Upper lobe of right lung (tissue), 1 donor: ENCODE data around the gene CDH5. TPM values are rescaled to one million over a fixed set of nuclear protein-coding genes. Genes with fewer than 3 reads are reported as not detected.

Experiments used
- ATAC-seq: fragments of 200-7000 bp; cut with Tn5 transposase; one replicate; pipeline ENCODE4 v1.9.1; 2020; ENCODE audit warnings: mild to moderate bottlenecking, moderate library complexity
- DNase-seq: peaks from one replicate; pipeline ENCODE4 v3.0.0-alpha.2; 2020
- H3K27ac ChIP-seq: fragments of 200-600 bp; one replicate; pipeline ENCODE4 v1.8.0; 2022
- H3K27me3 ChIP-seq: fragments of 200-600 bp; one replicate; pipeline ENCODE4 v1.8.0; 2022; ENCODE audit warnings: mild to moderate bottlenecking
- H3K36me3 ChIP-seq: fragments of 200-600 bp; one replicate; pipeline ENCODE4 v1.8.0; 2022
- H3K4me1 ChIP-seq: fragments of 200-600 bp; one replicate; pipeline ENCODE4 v1.8.0; 2022
- H3K4me3 ChIP-seq: fragments of 200-600 bp; one replicate; pipeline ENCODE4 v1.8.0; 2022; ENCODE audit warnings: mild to moderate bottlenecking
- H3K9me3 ChIP-seq: fragments of 200-600 bp; one replicate; pipeline ENCODE4 v1.8.0; 2022
- CTCF ChIP-seq: fragments of 200-600 bp; IDR thresholded peaks from one replicate; pipeline ENCODE4 v1.8.0; 2022; ENCODE audit warnings: antibody characterized with exemption
- intact Hi-C: fragments of 100-400 bp; cut with DNase I; formaldehyde crosslinking; loops from one replicate; pipeline ENCODE4 v1.11.0; 2022
- total RNA-seq: library from RNA; stranded (reverse); fragmentation: NEBNext Ultra II Directional; extraction: Animal tissue kit (Norgen Biotek cat#: 25700); gene quantifications from one replicate; pipeline ENCODE4 v1.2.1, GENCODE V29; 2021
- donor health status: DM: no; HTN: yes; CAD: no; lungs with severe emphysema.

The CDH5 gene
- total RNA-seq, 1 donor from 2014 or later, result 144 TPM

- H3K27me3 ChIP-seq, result no peaks in the 10 kb centered on the region
- TF ChIP-seq CTCF, result no peak
- intact Hi-C loops, result no loop called here
- no peak overlapping the region for H3K4me3 ChIP-seq
- H3K36me3 ChIP-seq, result no peaks in the 10 kb centered on the region
- DNase-seq (no peak), ATAC-seq (no peak)
- peaks cover 2% of the 10 kb centered on the region for H3K4me1 ChIP-seq
- no peaks in the 10 kb centered on the region for H3K9me3 ChIP-seq
- H3K27ac ChIP-seq, result no peak overlapping the region
Observed at GRCh38 chr16:66388350-66389139, 22.1 kb downstream of the CDH5 start.

DNA sequence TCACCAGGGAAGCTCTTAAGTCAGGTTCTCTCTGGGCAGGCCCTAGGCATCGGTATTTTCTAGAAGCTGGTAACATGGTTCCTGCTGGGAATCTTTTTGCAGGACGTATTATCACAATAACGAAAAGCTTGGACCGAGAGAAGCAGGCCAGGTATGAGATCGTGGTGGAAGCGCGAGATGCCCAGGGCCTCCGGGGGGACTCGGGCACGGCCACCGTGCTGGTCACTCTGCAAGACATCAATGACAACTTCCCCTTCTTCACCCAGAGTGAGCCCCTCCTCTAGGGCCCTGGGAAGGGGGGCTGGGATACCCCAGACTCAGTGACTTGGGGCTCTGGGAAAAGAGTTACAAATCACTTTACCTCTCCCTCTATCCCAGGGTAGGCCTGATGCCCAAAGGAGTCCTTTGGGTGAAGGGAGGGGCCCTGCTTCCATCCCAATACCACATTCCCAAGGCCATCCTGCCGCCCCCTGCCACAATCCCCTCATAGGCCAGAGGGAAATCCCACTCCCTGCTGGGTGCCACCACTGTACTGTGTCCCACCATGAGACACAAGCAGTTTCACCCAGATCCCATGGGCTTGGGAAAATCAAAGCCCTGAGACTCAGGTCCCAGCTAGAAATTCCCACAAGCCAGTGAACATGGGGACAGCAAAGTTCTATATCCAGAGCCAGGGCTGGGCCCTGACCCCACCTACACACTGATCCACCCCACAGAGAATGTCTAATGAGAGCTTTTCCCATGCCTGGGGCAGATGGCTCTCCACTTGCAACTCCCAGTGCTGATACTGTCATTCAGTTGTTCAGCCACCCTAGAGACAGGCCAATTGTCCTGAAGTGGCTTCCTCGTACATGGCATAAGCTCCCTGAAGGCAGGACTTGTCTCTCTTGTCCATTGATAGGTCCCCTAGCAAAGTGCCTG, 23.0 kb downstream of the CDH5 start:
- H3K9me3 ChIP-seq, result no peaks in the 10 kb centered on the region
- intact Hi-C loops, result no loop called here
- DNase-seq (no peak), ATAC-seq (no peak)
- no peak overlapping the region for H3K4me3 ChIP-seq
- TF ChIP-seq CTCF, result no peak
- H3K36me3 ChIP-seq, result no peaks in the 10 kb centered on the region
- H3K4me1 ChIP-seq, result no peaks in the 10 kb centered on the region
- H3K27ac ChIP-seq, result no peak overlapping the region
- H3K27me3 ChIP-seq, result no peaks in the 10 kb centered on the region

GRCh38 chr16:66390346-66391108, 24.0 kb downstream of the CDH5 start:
- Histone ChIP-seq H3K4me3 (no peak overlapping the region), H3K4me1 (no peaks in the 10 kb centered on the region), H3K9me3 (no peaks in the 10 kb centered on the region), H3K27ac (no peak overlapping the region), H3K27me3 (no peaks in the 10 kb centered on the region), H3K36me3 (no peaks in the 10 kb centered on the region)
- intact Hi-C loops, result no loop called here
- ATAC-seq (no peak), DNase-seq (no peak)
- TF ChIP-seq CTCF, result no peak

- Histone ChIP-seq H3K4me1 (no peaks in the 10 kb centered on the region), H3K27me3 (no peaks in the 10 kb centered on the region), H3K27ac (no peak overlapping the region), H3K9me3 (no peaks in the 10 kb centered on the region), H3K36me3 (no peaks in the 10 kb centered on the region), H3K4me3 (no peak overlapping the region)
- no peak for DNase-seq
- no peak for TF ChIP-seq CTCF
- peak; percentile 6 for ATAC-seq
- intact Hi-C loops, result no loop called here
Observed at GRCh38 chr16:66391726-66392670, 25.5 kb downstream of the CDH5 start.
